HPDE6-E6E7 (cell line): ENCODE data around the gene ADORA2B.
"Not testable (repeated sequence)": the region's sequence is repeated elsewhere in the genome, so short reads cannot be mapped to it uniquely, and the experiment has no call there.

Experiments
- DNase-seq: peaks from one replicate; pipeline ENCODE4 v3.0.0; 2011; ENCODE audit warnings: missing footprints; ENCODE audit errors: extremely low spot score

The ADORA2B gene

DNA sequence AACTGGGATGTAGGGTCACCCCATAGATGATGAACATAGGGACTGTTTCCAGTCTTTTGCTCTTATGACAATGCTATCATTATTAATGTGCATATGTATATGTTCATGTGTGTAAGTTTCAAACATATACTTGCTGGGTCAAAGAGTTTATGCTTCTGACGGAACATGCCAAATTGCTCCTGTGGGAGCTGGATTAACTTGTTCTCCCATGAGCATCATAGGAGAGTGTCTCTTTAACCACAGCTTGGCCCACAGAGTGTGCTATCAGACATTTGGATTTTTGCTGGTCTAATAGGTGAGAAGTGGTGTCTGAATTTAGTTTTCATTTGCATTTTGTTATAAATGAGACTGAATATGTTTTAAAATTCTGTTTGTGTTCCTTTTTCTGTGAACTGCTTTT lies 22.3 kb upstream of the ADORA2B start:
- no peak for DNase-seq

DNA sequence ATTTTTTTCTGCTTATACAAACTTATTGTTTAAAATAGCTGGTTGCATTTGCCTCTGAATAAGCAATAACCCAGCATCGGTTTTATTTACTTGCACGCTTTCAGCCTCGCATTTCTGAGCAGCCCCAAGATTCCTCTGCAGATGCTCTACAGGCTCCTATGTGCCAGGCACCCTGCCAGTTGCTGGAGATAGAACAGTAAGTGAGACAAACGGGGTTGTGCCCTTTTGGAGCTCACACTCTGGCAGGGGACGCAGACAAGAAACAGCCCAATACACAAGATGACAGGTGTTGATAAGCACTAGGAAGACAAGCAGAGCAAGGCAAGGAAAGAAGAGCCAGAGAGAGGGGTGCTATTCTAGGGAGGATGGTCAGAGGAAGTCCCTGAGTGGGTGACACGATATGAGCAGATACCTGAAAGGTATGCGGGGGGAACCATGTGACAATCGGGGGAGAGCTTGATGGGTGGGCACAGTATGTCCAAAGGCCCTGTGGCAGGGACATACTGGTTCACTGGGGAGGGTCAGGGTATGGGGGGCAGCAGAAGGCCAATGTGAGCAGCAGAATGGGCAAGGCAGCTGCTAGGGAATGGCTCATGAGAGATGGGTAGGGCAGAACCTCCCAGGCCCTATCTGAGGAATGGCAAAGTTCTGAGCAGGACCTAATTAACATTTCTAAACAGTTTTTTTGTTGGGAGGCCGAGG lies 18.7 kb upstream of the ADORA2B start:
- DNase-seq, result no peak

DNA sequence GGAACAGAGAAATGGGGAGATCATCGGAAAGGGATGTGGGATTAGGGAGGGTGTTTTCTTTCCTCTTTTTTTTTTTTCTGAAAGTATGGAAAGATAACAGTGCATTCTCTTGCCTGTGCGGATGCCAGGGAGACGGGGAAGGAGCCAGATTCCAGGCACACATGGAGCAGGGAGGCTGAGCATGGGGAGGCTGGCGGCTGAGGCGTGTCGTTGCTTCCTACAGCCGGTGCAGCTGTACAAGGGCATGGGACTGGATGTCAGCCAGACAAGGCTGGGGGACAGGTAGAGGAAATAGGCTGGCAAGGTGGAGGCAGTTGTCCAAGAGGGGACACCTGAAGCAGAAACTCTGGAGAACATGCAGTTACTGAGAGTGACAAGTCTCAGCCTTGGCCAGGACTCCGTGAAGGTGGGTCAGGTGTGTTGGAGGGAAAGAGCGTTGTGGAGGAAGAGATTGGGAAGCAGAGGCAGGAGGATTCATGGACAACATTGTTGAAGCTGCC lies 16.6 kb upstream of the ADORA2B start:
- no peak for DNase-seq

DNA sequence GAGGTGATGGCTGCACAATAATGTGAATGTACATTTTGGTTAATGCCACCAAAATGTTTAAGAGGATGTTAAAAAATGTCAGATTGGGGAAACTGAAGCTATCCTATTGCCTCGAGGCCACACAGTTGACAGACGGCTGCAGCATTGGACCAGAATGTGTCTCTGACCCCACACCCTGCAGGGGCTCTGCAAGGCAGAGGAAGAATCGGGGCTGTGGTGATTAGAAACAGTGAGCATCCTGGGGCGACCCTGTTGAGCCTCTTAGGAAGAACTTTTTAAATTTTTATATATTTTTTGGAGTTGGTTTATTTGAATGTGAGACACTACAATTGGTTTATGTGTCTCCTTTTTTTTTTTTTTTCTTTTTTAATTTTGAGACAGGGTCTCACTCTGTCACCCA lies 15.0 kb upstream of the ADORA2B start:
- DNase-seq, result no peak

DNA sequence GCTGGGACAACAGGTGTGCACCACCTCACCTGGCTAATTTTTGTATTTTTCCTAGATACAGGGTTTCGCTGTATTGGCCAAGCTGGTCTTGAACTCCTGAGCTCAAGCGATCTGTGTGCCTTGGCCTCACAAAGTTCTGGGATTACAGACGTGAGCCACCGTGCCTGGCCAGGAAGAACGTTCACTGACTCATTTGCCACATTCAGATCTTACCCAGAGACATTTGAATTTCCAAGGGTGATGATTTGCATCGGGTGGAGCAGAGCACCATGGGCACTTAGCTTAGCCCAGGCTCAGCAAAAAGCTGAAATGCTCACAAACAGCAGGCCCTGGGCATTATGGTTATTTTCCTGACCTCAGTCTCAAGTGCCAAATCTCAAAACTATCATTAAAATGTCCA lies 14.5 kb upstream of the ADORA2B start:
- no peak for DNase-seq

DNA sequence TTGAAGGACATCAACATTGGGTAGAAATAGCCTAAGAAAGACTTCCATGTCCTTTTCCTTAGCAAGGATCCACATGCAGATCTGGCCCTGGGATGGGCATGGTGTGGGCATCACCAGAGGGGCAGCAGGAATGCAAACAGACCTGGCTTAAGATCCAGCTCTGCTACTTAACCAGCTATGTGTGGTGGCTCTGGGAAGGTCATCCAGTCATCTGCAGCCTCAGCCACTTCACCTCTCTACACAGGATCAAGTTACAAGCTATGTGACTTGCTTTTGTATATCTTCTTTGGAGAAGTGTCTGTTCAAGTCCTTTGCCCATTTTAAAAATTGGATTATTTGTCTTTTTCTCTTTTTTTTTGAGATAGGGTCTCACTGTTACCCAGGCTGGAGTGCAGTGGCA lies 13.5 kb upstream of the ADORA2B start:
- no peak for DNase-seq

DNA sequence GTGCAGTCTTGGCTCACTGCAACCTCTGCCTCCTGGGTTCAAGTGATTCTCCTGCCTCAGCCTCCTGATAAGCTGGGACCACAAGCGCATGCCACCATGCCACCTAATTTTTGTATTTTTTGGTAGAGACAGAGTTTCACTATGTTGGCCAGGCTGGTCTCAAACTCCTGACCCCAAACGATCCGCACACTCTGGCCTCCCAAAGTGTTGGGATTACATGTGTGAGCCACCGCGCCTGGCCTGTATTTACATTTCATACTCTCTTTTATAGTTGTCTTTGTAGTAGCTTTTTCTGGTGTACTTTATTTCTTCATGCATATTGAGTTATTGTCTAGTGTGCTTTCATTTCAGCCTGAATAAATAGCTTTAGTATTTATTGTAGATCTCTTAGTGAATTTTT lies 10.1 kb upstream of the ADORA2B start:
- DNase-seq, result no peak

DNA sequence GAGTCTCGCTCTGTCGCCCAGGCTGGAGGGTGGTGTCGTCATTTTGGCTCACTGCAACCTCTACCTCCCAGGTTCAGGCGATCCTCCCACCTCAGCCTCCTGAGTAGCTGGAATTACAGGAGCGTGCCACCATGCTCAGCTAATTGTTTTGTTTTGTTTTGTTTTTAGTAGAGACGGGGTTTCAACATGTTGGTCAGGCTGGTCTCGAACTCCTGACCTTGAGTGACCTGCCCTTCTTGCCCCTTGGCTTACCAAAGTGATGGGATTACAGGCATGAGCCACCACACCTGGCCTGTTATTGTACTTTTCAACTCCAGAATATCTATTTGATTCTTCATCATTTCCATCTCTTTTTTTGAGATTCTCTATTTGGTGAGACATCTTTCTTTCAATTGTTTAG lies 9.0 kb upstream of the ADORA2B start:
- no peak for DNase-seq

DNA sequence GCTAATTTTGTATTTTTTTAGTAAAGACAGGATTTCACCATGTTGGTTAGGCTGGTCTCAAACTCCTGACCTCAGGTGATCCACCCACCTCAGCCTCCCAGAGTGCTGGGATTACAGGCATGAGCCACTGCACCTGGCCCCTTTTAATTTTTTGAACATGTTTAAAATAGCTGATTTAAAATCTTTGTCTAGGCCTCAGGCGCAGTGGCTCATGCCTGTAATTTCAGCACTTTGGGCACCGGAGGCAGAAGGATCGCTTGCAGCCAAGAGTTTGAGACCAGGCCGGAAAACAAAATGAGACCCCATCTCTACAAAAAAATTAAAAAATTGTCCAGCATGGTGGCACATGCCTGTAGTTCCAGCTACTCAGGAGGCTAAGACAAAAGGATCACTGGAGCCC lies 8.4 kb upstream of the ADORA2B start:
- not testable (repeated sequence) for DNase-seq

DNA sequence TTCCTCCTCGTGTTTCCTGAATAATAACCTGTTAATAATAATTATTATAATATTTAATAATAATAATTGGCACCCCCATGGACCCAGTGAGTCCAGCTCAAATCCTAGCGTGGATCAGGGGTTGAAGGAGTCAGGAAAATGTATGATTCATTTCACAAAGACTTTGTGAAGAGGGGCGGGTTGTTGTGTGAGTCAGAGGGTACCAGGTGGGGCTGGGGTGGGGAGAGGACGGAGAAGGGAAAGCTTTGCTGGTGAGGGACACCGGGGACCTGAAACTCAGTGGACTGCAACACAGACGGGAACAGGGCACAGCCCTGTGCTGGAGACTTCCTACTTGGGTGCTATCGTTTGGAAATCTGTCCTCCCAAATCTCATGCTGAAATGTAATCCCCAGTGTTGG lies 3.1 kb upstream of the ADORA2B start:
- DNase-seq, result no peak

DNA sequence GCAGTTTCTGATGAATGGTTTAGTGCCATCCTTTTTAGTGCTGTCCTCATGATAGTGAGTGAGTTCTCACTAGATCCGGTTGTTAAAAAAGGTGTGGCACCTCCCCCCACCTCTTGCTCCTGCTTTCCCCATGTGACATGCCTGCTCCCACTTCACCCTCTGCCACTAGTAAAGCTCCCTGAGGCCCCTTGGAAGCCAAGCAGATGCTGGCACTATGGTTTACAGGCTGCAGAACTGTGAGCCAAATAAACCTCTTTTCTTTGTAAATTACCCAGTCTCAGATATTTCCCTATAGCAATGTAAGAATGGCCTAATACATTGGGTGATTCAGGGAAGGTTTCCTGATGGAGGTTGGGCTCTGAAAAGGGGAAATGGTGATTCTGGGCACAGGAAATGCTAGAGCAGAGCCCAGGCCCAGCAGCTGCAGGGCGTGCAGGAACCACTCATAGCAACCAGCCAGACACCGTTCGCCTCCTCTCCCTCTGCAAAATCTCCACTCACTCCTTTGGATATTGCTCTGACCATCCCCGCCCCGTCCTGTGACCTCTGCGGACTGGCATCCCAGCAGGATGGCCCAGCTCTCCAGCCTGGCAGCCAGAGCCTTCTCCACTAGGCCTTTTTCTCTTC lies 2.6 kb upstream of the ADORA2B start:
- DNase-seq, result no peak

DNA sequence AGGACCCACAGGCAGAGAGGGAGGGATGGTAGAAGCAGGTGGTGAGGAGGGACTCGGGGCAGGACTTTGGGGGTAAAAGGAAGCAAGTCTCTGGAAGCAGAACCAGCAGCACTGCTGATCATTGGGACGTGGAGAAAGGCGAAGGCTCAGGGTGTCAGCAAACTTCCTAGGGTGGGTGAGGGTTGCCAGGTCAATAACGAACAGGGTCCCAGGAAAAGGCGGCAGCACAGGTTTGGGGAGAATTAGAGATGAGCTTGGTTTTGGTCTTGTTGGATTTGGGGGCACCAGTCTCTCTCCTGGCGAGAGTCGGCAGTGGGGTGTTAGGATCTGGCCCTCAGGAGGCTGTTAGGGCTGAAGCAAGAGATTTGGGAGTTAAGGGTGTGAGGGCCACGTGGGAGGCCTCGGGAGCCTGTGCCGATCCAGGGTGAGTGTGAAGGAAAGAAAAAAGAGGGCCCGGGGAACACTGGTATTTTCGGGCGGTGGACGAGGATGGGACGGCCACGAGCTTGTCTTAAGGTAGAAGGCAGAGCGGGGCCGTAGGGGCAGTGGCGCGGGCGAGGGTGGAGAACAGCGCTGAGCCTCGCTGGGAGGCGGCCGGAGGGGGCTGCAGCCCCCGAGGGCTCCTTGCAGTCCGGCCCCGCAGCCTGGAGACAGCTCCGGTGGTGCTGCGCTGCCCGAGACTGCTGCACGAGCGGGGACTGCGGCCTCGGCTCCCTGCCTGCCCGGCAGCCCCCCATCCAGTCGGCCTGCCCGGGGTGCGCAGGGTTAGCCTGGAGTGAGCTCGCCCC lies 765 bp upstream of the ADORA2B start:
- DNase-seq, result no peak

DNA sequence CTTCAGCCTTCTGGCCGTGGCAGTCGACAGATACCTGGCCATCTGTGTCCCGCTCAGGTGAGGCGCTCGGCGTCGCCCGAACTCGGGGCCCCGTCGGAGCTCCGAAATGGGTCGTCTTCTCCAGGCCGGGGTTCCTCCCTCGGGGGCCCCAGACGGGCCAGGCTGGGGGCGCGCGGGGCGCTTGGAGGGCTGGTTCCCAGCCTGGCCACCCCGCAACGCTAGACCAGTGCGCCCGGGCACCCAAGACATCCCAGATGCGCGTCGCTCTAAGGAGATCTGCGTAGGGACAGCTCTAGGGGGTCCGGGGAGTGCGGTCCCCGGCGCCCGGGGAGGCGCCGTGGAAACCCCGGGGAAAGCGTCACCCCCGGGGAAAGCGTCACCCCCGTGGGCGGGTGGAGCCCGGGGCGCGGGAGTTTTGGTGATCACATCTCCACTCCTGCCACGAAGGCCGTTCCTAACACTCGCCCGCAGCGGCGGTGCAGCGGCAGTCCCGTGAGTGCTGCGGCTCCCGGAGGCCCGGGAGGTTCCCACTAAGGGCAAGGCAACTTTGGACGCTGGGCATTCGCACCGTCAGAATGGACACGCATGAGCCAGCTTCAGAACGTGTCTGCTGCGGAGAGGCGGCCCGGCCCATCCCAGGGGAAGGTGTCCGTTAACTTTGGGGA lies 729 bp downstream of the ADORA2B start:
- DNase-seq, result no peak

DNA sequence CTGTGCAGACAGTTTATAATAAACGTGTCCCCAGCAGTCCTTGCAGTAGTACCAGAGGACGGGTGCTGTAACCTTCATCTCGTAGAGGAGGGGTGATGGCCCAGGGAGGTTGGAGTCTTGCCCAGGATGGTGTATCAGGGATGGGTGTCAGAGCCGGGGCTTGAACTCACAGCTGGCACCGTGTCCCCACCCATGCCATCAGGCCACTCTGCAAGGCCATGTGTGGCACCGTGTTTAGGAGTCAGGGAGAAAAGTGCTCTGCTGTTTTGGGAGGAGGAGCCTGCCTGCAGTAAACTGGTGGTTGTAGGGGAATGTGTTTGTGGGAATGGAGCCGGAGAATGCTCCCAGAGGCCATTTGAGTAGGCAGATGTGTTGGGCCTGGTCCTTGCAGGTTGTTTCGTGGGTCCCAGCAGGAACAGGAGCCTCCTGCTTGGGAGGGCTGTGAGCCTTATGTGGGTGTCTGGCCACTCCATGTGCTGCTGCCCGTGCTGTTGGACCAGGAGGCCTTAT lies 1.7 kb downstream of the ADORA2B start:
- no peak for DNase-seq

DNA sequence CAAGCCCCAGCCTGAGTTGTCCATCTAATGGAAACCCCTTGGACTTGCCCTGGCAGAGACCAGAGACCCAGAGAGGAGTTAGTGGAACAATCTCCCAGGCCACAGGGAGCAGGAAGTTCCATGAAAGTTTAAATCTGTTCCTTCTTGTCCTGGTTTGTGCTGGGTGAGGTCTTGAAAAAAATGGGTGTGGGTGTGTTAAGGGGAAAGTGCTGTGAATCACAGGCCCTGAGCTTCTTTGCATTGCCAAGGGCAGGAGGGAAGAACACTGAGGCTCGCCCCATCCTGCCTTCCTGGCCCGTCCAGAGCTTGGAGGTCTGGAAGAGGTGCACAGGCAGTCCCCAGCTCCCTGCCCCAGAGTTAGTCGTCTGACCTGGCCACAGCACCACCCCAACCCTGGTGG lies 2.3 kb downstream of the ADORA2B start:
- DNase-seq, result peak; percentile 87

DNA sequence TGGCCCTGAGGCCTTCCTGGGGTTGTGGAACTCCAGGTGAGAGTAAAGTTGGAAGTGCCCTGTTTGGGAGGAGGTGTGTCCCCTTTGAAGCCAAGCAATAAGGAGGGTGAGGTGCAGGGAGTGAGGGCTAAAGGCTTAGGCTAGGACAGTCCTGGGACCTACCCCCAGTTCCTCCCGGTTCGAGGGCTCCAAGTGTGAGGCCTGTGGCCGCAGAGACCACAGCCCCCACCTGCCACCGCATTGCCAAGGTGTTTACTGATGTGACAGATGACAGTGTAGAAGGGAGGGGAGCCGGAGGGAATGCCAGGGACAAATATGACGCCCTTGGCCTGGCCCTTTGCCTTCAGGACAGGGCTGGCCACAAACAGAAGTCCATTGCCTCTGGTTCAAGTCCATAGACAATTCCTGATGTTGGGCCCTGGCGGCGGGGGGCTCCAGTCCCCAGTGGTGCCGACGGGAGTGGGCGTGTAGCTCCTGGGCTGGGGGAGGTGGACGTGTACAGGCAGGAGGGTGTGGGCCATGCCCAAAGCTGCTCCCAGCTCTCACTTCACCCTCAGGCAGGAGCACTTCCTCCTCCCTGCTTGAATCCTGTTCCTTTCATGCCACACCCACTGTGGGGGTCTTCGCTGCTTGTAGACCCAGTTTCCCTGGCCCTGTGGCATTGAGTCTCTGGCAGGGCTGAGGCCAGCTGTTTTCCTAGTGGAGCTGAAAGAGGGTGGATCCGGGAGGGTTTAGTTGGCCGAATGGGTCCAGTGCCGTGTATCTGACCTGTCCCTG lies 3.2 kb downstream of the ADORA2B start:
- DNase-seq, result no peak

DNA sequence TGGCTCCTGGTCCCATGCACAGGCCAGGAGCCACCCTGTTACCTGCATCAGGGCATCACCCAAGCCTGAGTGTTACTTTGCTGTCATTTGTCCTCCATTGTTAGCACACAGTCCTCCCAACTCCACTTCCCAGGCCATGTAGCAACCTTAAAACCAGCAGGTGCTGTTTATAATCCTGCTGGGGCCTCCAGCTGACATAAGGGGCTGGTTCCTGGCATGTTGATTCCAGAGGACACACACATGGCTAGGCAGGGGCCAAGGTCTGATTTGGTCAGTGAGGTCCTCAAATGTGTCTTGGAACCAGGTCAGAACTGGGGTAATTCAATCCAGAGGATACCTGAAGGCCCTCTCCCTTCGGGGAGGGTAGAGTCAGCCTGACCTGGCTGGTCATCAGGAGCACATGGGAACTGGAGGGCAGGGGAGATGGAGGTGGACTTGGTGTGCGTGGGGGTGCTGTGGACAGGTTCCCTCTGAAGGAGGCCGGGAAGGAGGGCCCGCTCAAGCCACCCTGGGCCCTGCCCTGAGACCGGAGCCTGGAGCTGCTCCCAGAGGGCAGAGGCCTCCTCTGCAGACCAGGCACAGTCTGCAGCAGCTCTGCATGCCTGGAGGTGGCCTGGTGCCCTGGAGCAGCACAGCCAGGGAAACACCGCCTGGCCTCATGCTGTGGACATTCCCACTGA lies 6.6 kb downstream of the ADORA2B start:
- DNase-seq, result no peak

DNA sequence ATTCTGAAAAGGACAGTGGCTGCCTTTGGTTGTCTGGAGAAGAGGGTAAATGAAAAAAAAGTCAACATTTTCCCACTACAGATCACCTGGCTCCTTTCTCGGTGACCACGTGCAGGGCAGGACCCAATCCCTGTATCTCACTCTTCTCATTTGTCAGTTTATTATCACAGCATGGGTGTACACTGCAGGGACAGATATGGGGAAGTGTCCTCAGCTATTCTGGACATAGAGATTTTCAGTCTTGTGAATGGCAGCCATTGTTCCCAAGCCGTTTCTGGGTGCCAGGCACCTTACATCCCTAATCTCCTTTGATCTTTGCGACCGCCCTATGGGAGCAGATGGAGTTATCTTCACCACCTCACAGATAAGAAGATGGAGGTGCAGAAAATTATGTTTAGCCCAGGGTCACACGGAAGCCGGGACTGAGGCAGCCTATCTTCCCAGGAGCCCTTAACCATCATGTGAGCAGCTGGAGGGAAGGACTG lies 7.2 kb downstream of the ADORA2B start:
- no peak for DNase-seq

DNA sequence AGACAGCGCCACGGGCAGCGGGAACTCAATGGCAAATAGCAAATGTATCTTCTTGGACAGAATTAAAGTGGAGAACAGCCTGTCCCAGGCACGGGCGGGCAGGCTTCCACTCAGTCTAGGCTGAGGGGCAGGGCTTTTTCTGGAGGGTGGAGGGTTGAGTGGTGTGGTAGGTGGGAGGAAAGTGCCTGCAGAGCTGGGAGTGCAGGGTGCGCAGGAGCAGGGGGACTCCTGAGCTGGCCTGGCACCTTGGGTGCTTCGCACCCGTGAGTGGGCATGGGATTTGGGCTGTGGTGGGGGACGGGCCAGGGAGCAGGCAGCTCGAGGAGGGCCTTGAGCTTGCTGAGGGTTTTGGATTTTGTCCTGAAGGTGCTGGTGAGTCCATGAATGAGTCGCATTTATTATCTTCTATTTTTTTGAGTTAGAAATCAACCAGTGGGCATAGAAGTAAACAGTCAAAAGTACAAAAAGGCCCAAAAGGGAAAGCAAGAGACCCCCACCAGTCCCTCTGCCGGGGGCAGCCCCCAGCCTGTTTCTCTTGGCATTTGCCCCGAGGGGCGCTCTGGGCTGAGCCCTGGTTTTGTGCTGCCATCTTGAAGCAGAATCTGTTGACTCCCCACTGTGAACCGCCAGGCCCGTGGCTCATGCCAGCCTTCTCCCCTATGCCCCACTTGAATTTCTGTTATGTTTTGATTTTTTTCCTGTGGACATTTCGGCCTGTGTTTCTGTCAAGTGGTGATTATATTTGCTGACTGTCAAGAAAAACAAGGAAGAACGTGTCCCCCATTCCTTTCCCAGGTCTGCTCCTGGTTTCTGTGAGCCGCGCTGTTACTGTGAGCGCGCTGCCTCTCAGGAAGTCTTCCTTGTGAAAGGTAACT lies 8.2 kb downstream of the ADORA2B start:
- DNase-seq, result no peak

DNA sequence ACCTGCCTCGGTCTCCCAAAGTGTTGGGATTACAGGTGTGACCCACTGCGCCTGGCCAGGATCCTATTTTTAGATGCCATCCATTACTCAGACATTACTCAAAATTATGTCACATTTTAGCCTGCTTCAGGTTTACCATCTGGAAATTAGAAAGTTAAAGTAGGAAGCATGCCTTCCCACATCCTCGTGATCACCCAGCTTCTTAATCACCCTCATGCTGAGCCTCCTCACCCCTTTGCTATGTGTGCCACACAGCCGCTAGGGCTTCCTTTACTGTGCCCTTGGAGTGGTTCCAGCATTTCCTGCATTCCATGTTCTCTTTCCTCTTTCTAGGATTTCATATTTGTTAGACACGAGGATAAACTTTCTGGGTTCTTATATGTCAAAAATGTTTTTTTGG lies 9.3 kb downstream of the ADORA2B start:
- peak; percentile 74 for DNase-seq
